Measurements from ENCODE around the gene F7. TPM values are rescaled to one million over a fixed set of nuclear protein-coding genes. Genes with fewer than 3 reads are reported as not detected.

The F7 gene
- total and polyA plus RNA-seq, 2 of the 4 experiments (the other 2 are of a cell fraction): under 0.01 to 0.07 TPM

- no peak for ATAC-seq (ENCODE audit: low read depth)
- Histone ChIP-seq H3K56ac (ENCODE audit: extremely low read depth, insufficient read depth, low read length) (no peak overlapping the region), H2AFZ (replicated peaks; ENCODE audit: low read length, poor library complexity) (peak overlapping the region; percentile 11), H4K91ac (ENCODE audit: insufficient read depth, low read depth, low read length) (no peak overlapping the region), H3K9me3 (ENCODE audit: control insufficient read depth, insufficient read depth, low read length) (no peaks in the 10 kb centered on the region; the same call in 1 of the 2 replicates), H3K9ac (ENCODE audit: low read depth, low read length) (no peak overlapping the region), H4K20me1 (ENCODE audit: insufficient read depth, low read length) (no peaks in the 10 kb centered on the region), H4K8ac (ENCODE audit: low read depth in 2 of 2, low read length in 2 of 2) (no peak overlapping the region), H2BK20ac (ENCODE audit: low read depth, low read length) (no peak overlapping the region), H3K18ac (ENCODE audit: low read depth, low read length) (no peak overlapping the region), H2BK120ac (ENCODE audit: low read depth, low read length) (no peak overlapping the region), H3K79me1 (ENCODE audit: low read depth in 1 of 2, low read length in 2 of 2) (no peaks in the 10 kb centered on the region), H3K4me2 (ENCODE audit: low read depth, low read length) (no peak overlapping the region), H2AK9ac (replicated peaks; ENCODE audit: low read depth, low read length, poor library complexity) (no peak overlapping the region), H3K23ac (ENCODE audit: low read depth, low read length) (no peak overlapping the region), H3K9me1 (ENCODE audit: insufficient read depth, low read length) (no peaks in the 10 kb centered on the region), H2AK5ac (ENCODE audit: low read depth, low read length) (no peak overlapping the region), H2BK5ac (ENCODE audit: low read depth, low read length, poor library complexity, severe bottlenecking) (no peak overlapping the region), H3K27me3 (ENCODE audit: control insufficient read depth, insufficient read depth, low read length) (peaks cover 53% of the 10 kb centered on the region), H4K5ac (ENCODE audit: low read depth, low read length) (no peak overlapping the region), H3K14ac (replicated peaks; ENCODE audit: low read depth, low read length) (no peak overlapping the region), H3K4ac (ENCODE audit: low read depth, low read length) (no peak overlapping the region), H3K36me3 (ENCODE audit: control insufficient read depth, insufficient read depth, low read length) (no peaks in the 10 kb centered on the region), H3K27ac (ENCODE audit: insufficient read depth, low read length) (no peak overlapping the region), H3K4me3 (ENCODE audit: insufficient read depth, low read depth, low read length) (no peak overlapping the region), H3K4me1 (ENCODE audit: control insufficient read depth, insufficient read depth, low read length) (no peaks in the 10 kb centered on the region), H2BK15ac (ENCODE audit: low read depth, low read length) (no peak overlapping the region)
- DNase-seq: no peak
- no TSS peak for BruUV-seq (replicated peaks)
- in situ Hi-C loops (cut with MboI; ENCODE audit: low sequenced_read_pairs): no loop called here
- WGBS, 2 experiments (ENCODE audit: extremely low coverage in 2 of 2, insufficient read length in 1 of 2): 86% methylated on average over 14 of the region's 24 CpGs; no CpG with 5 or more reads in 1 of the 2 experiments
- intact Hi-C loops (cut with micrococcal nuclease): no loop called here
- ChIA-PET CTCF (interaction anchor here (0.5 kb wide), 1 partner anchor 123 kb away, joined by 3 read pairs; no protein-coding TSS in a partner anchor), POLR2A (ENCODE audit: unreplicated experiment) (no interaction called here)
- dilution Hi-C loops (cut with HindIII; ENCODE audit: low sequenced_read_pairs, unreplicated experiment): no loop called here
- no peak for TF ChIP-seq SMC3 (IDR thresholded peaks at IDR 0.05; ENCODE audit: low read depth, low read length)
- TF ChIP-seq ELK1 (IDR thresholded peaks at IDR 0.05; ENCODE audit: borderline replicate concordance, low read depth, low read length): no peak
- no peak for TF ChIP-seq USF2 (IDR thresholded peaks at IDR 0.05; ENCODE audit: low read depth, low read length)
- TF ChIP-seq MXI1 (IDR thresholded peaks at IDR 0.05; ENCODE audit: borderline replicate concordance, low read depth, low read length): no peak
- TF ChIP-seq BHLHE40 (IDR thresholded peaks at IDR 0.05; ENCODE audit: low read depth, low read length): no peak
- TF ChIP-seq CEBPB (IDR thresholded peaks at IDR 0.05; ENCODE audit: low read depth, low read length): no peak
- no peak for TF ChIP-seq RCOR1 (IDR thresholded peaks at IDR 0.05; ENCODE audit: insufficient replicate concordance, low read length)
- no peak for TF ChIP-seq CTCF (conservative IDR thresholded peaks at IDR 0.05; ENCODE audit: low read depth, low read length)
- TF ChIP-seq FOS (IDR thresholded peaks at IDR 0.05; ENCODE audit: low read depth, low read length): no peak
- TF ChIP-seq RFX5 (IDR thresholded peaks at IDR 0.05; ENCODE audit: low read depth, low read length): no peak
- no peak for TF ChIP-seq RAD21 (IDR thresholded peaks at IDR 0.05; ENCODE audit: low read length)
- no peak for TF ChIP-seq CHD1 (IDR thresholded peaks at IDR 0.05; ENCODE audit: low read depth, low read length)
- no peak for TF ChIP-seq POLR2A (IDR thresholded peaks at IDR 0.05; ENCODE audit: low read depth, low read length)
- TF ChIP-seq MAFK (IDR thresholded peaks at IDR 0.05; ENCODE audit: low read depth, low read length): no peak
- no peak for TF ChIP-seq NFE2L2 (IDR thresholded peaks at IDR 0.05; ENCODE audit: low read depth, low read length)
- TF ChIP-seq MAZ (IDR thresholded peaks at IDR 0.05; ENCODE audit: borderline replicate concordance, low read depth, low read length): no peak
Measured at GRCh38 chr13:113084943-113085540, 20.5 kb upstream of the F7 start.
